Measurements from ENCODE around the gene CEP95.
"Not testable (repeated sequence)": the region's sequence is repeated elsewhere in the genome, so short reads cannot be mapped to it uniquely, and the experiment has no call there.

CEP95 gene

GRCh38 chr17:64494121-64494520 lies 12.7 kb upstream of the CEP95 start:
- TF ChIP-seq CTCF (IDR thresholded peaks at IDR 0.05; ENCODE audit: low read depth, low read length, missing control alignments): no peak
- H3K4me3 ChIP-seq (replicated peaks; ENCODE audit: low read depth, low read length): peak overlapping the region; percentile 51
- DNase-seq (ENCODE audit: extremely low read depth, low read depth): no peak

GRCh38 chr17:64495300-64495699 lies 11.5 kb upstream of the CEP95 start:
- DNase-seq (ENCODE audit: extremely low read depth, low read depth): not testable (repeated sequence)
- peak overlapping the region; percentile 51 for H3K4me3 ChIP-seq (replicated peaks; ENCODE audit: low read depth, low read length)

- no peak for TF ChIP-seq CTCF (IDR thresholded peaks at IDR 0.05; ENCODE audit: low read depth, low read length, missing control alignments)
- peak overlapping the region; percentile 51 for H3K4me3 ChIP-seq (replicated peaks; ENCODE audit: low read depth, low read length)
- DNase-seq (ENCODE audit: extremely low read depth, low read depth): no peak
Measured at GRCh38 chr17:64496348-64496785, 10.4 kb upstream of the CEP95 start.

GRCh38 chr17:64496786-64497564 lies 9.8 kb upstream of the CEP95 start, which contains the start of gene POLG2:
Gene POLG2 (minus strand): TSS chr17:64497054. CDS start chr17:64496968, 86 bp downstream.
- peak; percentile 79 for DNase-seq (ENCODE audit: extremely low read depth, low read depth)
- TF ChIP-seq CTCF (IDR thresholded peaks at IDR 0.05; ENCODE audit: low read depth, low read length, missing control alignments): peak; percentile 55
- peak within 1 kb of the TSS; percentile 51 for H3K4me3 ChIP-seq (replicated peaks; ENCODE audit: low read depth, low read length)

- peak overlapping the region; percentile 51 for H3K4me3 ChIP-seq (replicated peaks; ENCODE audit: low read depth, low read length)
Measured at GRCh38 chr17:64497565-64498035, 9.2 kb upstream of the CEP95 start.

GRCh38 chr17:64498308-64499203 lies 8.2 kb upstream of the CEP95 start:
- DNase-seq (ENCODE audit: extremely low read depth, low read depth): no peak
- TF ChIP-seq CTCF (IDR thresholded peaks at IDR 0.05; ENCODE audit: low read depth, low read length, missing control alignments): no peak
- H3K4me3 ChIP-seq (replicated peaks; ENCODE audit: low read depth, low read length): no peak overlapping the region

More at GRCh38 chr17:64497565-64498035, 9.2 kb upstream of the CEP95 start:
- TF ChIP-seq CTCF (IDR thresholded peaks at IDR 0.05; ENCODE audit: low read depth, low read length, missing control alignments): no peak
- no peak for DNase-seq (ENCODE audit: extremely low read depth, low read depth)
